ENCODE data around the gene ARHGAP26.

- TF ChIP-seq EZH2 (IDR thresholded peaks at IDR 0.05; ENCODE audit: borderline replicate concordance, low read length) = no peak
- TF ChIP-seq CTCF (IDR thresholded peaks at IDR 0.05; ENCODE audit: low read length) = no peak
These were observed 168.2 kb downstream of the ARHGAP26 start for GRCh38 chr5:142938266-142938880.
